Measurements from ENCODE around the gene TSPAN13. TPM values are rescaled to one million over a fixed set of nuclear protein-coding genes. Genes with fewer than 3 reads are reported as not detected.

The TSPAN13 gene
- total and polyA plus RNA-seq, 2 of the 4 experiments (the other 2 are of a cell fraction), result 3.0 to 5.0 TPM

DNA sequence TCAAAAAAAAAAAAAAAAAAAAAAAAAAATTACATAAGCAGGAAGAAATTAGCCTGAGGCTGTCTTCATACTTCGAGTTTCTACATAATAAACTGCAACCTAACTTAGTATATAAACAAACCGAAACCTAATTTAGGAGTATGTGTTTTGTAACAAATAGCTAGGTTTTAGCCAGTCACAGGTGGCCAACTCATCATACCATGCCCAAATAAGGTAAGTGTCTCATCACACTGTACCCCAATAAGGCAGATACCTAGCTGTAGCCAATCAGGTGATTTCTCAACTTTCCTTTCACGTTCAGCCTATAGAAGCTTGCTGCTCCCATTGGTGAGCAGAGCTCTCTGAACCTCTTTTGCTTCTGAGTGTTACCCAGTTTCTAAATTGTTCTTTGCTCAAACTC, 65.2 kb downstream of the TSPAN13 start:
- Histone ChIP-seq H2BK15ac (ENCODE audit: low read depth, low read length) (no peak overlapping the region), H3K27ac (ENCODE audit: insufficient read depth, low read length) (no peak overlapping the region), H3K36me3 (ENCODE audit: control insufficient read depth, insufficient read depth, low read length) (no peaks in the 10 kb centered on the region), H3K9me3 (ENCODE audit: control insufficient read depth, insufficient read depth, low read length) (no peaks in the 10 kb centered on the region), H3K27me3 (ENCODE audit: control insufficient read depth, insufficient read depth, low read length) (no peaks in the 10 kb centered on the region), H2AFZ (replicated peaks; ENCODE audit: low read length, poor library complexity) (no peak overlapping the region), H3K4me3 (ENCODE audit: insufficient read depth, low read depth, low read length) (no peak overlapping the region), H3K23ac (ENCODE audit: low read depth, low read length) (no peak overlapping the region), H2BK20ac (ENCODE audit: low read depth, low read length) (no peak overlapping the region), H4K5ac (ENCODE audit: low read depth, low read length) (no peak overlapping the region), H2BK120ac (ENCODE audit: low read depth, low read length) (no peak overlapping the region), H3K56ac (ENCODE audit: extremely low read depth, insufficient read depth, low read length) (no peak overlapping the region), H2BK5ac (ENCODE audit: low read depth, low read length, poor library complexity, severe bottlenecking) (no peak overlapping the region), H3K14ac (replicated peaks; ENCODE audit: low read depth, low read length) (no peak overlapping the region), H3K18ac (ENCODE audit: low read depth, low read length) (no peak overlapping the region), H2AK9ac (replicated peaks; ENCODE audit: low read depth, low read length, poor library complexity) (no peak overlapping the region), H3K4me1 (ENCODE audit: control insufficient read depth, insufficient read depth, low read length) (peaks cover 4% of the 10 kb centered on the region; the same call in 1 of the 2 replicates), H4K8ac (ENCODE audit: low read depth in 2 of 2, low read length in 2 of 2) (no peak overlapping the region), H3K4ac (ENCODE audit: low read depth, low read length) (no peak overlapping the region), H3K9ac (ENCODE audit: low read depth, low read length) (no peak overlapping the region), H4K91ac (ENCODE audit: insufficient read depth, low read depth, low read length) (no peak overlapping the region), H3K9me1 (ENCODE audit: insufficient read depth, low read length) (no peaks in the 10 kb centered on the region), H4K20me1 (ENCODE audit: insufficient read depth, low read length) (no peaks in the 10 kb centered on the region), H3K4me2 (ENCODE audit: low read depth, low read length) (no peak overlapping the region), H2AK5ac (ENCODE audit: low read depth, low read length) (no peak overlapping the region), H3K79me1 (ENCODE audit: low read depth in 1 of 2, low read length in 2 of 2) (no peaks in the 10 kb centered on the region)
- TF ChIP-seq CHD1 (IDR thresholded peaks at IDR 0.05; ENCODE audit: low read depth, low read length), result no peak
- TF ChIP-seq RCOR1 (IDR thresholded peaks at IDR 0.05; ENCODE audit: insufficient replicate concordance, low read length), result no peak
- TF ChIP-seq MXI1 (IDR thresholded peaks at IDR 0.05; ENCODE audit: borderline replicate concordance, low read depth, low read length), result no peak
- no peak for TF ChIP-seq MAZ (IDR thresholded peaks at IDR 0.05; ENCODE audit: borderline replicate concordance, low read depth, low read length)
- TF ChIP-seq NFE2L2 (IDR thresholded peaks at IDR 0.05; ENCODE audit: low read depth, low read length), result no peak
- no peak for TF ChIP-seq BHLHE40 (IDR thresholded peaks at IDR 0.05; ENCODE audit: low read depth, low read length)
- no peak for TF ChIP-seq POLR2A (IDR thresholded peaks at IDR 0.05; ENCODE audit: low read depth, low read length)
- no peak for TF ChIP-seq ELK1 (IDR thresholded peaks at IDR 0.05; ENCODE audit: borderline replicate concordance, low read depth, low read length)
- no peak for TF ChIP-seq USF2 (IDR thresholded peaks at IDR 0.05; ENCODE audit: low read depth, low read length)
- TF ChIP-seq CEBPB (IDR thresholded peaks at IDR 0.05; ENCODE audit: low read depth, low read length), result no peak
- TF ChIP-seq CTCF (conservative IDR thresholded peaks at IDR 0.05; ENCODE audit: low read depth, low read length), result no peak
- ATAC-seq (ENCODE audit: low read depth) (no peak), DNase-seq (no peak)
- BruUV-seq (replicated peaks), result no TSS peak
- ChIA-PET POLR2A (ENCODE audit: unreplicated experiment) (no interaction called here), CTCF (interaction anchor here (0.6 kb wide), 1 partner anchor 137 kb away, joined by 4 read pairs; no protein-coding TSS in a partner anchor)
- no CpG with 5 or more reads among the region's 3 CpGs for WGBS, 2 experiments (ENCODE audit: extremely low coverage in 2 of 2, insufficient read length in 1 of 2)
- dilution Hi-C loops (cut with HindIII; ENCODE audit: low sequenced_read_pairs, unreplicated experiment) (no loop called here), intact Hi-C loops (cut with micrococcal nuclease) (no loop called here), in situ Hi-C loops (cut with MboI; ENCODE audit: low sequenced_read_pairs) (no loop called here)
